RWPE1 (cell line): Measurements from ENCODE around the gene OXCT1.
"Not testable (repeated sequence)": the region's sequence is repeated elsewhere in the genome, so short reads cannot be mapped to it uniquely, and the experiment has no call there.

Experiments used
- CTCF ChIA-PET: fragments of 350-600 bp; sonication (Branson Sonifier 250); formaldehyde crosslinking; extraction: SDS; loops from one replicate; lab custom pipeline; 2021; lab: Yijun Ruan, JAX
- POLR2A ChIA-PET: fragments of 400-600 bp; formaldehyde crosslinking; extraction: SDS; loops from one replicate; lab custom pipeline; 2020; ENCODE audit warnings: antibody characterized with exemption; ENCODE audit not compliant: low non-redundant PET; lab: Yijun Ruan, JAX
- DNase-seq: peaks from one replicate; pipeline ENCODE4 v3.0.0; 2012; ENCODE audit warnings: low spot score
- H3K27ac ChIP-seq: fragments of 450-650 bp; 2 replicates; pipeline ENCODE4 v1.5.1; 2017
- CTCF ChIP-seq: fragments of 450-650 bp; conservative IDR thresholded peaks from 2 replicates; pipeline ENCODE4 v1.5.1; 2017; ENCODE audit warnings: low read depth, mild to moderate bottlenecking

Gene OXCT1

GRCh38 chr5:41716382-41716781 is 153.8 kb downstream of the OXCT1 start:
- no peak for TF ChIP-seq CTCF
- no peak for DNase-seq
- ChIA-PET CTCF (no interaction called here), POLR2A (no interaction called here)
- H3K27ac ChIP-seq: no peak overlapping the region

- CTCF ChIA-PET, H3K27ac ChIP-seq, DNase-seq, POLR2A ChIA-PET: not testable (repeated sequence)
These were observed 155.8 kb downstream of the OXCT1 start for GRCh38 chr5:41714446-41714845.

- no peak for DNase-seq
- ChIA-PET CTCF (interaction anchor here (0.5 to 1.1 kb wide), 2 partner anchors 132 to 147 kb away, joined by 3 to 4 read pairs; no protein-coding TSS in a partner anchor), POLR2A (no interaction called here)
- H3K27ac ChIP-seq: no peak overlapping the region
- no peak for TF ChIP-seq CTCF
These were observed 161.7 kb downstream of the OXCT1 start for GRCh38 chr5:41708604-41708940.

- peak; percentile 31 for TF ChIP-seq CTCF
- peak; percentile 31 for DNase-seq
- ChIA-PET POLR2A (no interaction called here), CTCF (interaction anchor here (1.1 to 1.2 kb wide), 2 partner anchors 133 to 136 kb away, joined by 4 to 6 read pairs; no protein-coding TSS in a partner anchor)
- no peak overlapping the region for H3K27ac ChIP-seq
These were observed 162.2 kb downstream of the OXCT1 start for GRCh38 chr5:41707853-41708603.

- ChIA-PET CTCF (no interaction called here), POLR2A (no interaction called here)
- H3K27ac ChIP-seq: no peak overlapping the region
- peak; percentile 28; the same call in 1 of the 2 replicates for TF ChIP-seq CTCF
- no peak for DNase-seq
These were observed 174.2 kb downstream of the OXCT1 start for GRCh38 chr5:41695920-41696582.

- ChIA-PET POLR2A (no interaction called here), CTCF (no interaction called here)
- H3K27ac ChIP-seq: no peak overlapping the region
- TF ChIP-seq CTCF: no peak
- no peak for DNase-seq
These were observed 183.5 kb downstream of the OXCT1 start for GRCh38 chr5:41686767-41687166.

GRCh38 chr5:41686191-41686590 is 184.0 kb downstream of the OXCT1 start:
- POLR2A ChIA-PET: no interaction called here
- no peak for TF ChIP-seq CTCF
- CTCF ChIA-PET: no interaction called here
- no peak overlapping the region for H3K27ac ChIP-seq
- no peak for DNase-seq
